Urinary bladder (tissue), 4 donors: ENCODE results near the gene UBA3. TPM values are rescaled to one million over a fixed set of nuclear protein-coding genes. Genes with fewer than 3 reads are reported as not detected.

Experiments used
- DNase-seq: peaks from one replicate; pipeline ENCODE4 v3.0.0-alpha.2; 2015; ENCODE audit errors: extremely low spot score
- H3K27ac ChIP-seq: one replicate; pipeline ENCODE4 v1.5.1; 2013; ENCODE audit warnings: low read depth, mild to moderate bottlenecking, moderate library complexity
- H3K36me3 ChIP-seq: one replicate; pipeline ENCODE4 v1.6.1; 2013; ENCODE audit warnings: mild to moderate bottlenecking, moderate library complexity; ENCODE audit not compliant: insufficient read depth
- H3K4me1 ChIP-seq: one replicate; pipeline ENCODE4 v1.6.1; 2013; ENCODE audit warnings: mild to moderate bottlenecking, moderate library complexity; ENCODE audit not compliant: insufficient read depth
- H3K4me3 ChIP-seq: one replicate; pipeline ENCODE4 v1.5.1; 2013; ENCODE audit warnings: low read depth, low read length
- WGBS: extraction: QIAGEN DNeasy Blood & Tissue Kit; methylation state at CpG from one replicate; pipeline ENCODE4 v1.1.7; 2013; 5-methylcytosine and 5-hydroxymethylcytosine counted together
- polyA plus RNA-seq: library from polyadenylated mRNA; stranded (reverse); fragments of 200-250 nt; gene quantifications from one replicate; pipeline ENCODE4 v1.2.3, GENCODE V29; 2013
- total RNA-seq: library from RNA; depleted of rRNA; stranded (reverse); fragments of >200 nt; gene quantifications from one replicate; pipeline ENCODE4 v1.2.3, GENCODE V29; 2014
- donor health status: healthy with polysubstance abuse.
- donor health status: healthy.

Gene UBA3
- total and polyA plus RNA-seq, 2 donors = 40.0 to 100 TPM

DNA sequence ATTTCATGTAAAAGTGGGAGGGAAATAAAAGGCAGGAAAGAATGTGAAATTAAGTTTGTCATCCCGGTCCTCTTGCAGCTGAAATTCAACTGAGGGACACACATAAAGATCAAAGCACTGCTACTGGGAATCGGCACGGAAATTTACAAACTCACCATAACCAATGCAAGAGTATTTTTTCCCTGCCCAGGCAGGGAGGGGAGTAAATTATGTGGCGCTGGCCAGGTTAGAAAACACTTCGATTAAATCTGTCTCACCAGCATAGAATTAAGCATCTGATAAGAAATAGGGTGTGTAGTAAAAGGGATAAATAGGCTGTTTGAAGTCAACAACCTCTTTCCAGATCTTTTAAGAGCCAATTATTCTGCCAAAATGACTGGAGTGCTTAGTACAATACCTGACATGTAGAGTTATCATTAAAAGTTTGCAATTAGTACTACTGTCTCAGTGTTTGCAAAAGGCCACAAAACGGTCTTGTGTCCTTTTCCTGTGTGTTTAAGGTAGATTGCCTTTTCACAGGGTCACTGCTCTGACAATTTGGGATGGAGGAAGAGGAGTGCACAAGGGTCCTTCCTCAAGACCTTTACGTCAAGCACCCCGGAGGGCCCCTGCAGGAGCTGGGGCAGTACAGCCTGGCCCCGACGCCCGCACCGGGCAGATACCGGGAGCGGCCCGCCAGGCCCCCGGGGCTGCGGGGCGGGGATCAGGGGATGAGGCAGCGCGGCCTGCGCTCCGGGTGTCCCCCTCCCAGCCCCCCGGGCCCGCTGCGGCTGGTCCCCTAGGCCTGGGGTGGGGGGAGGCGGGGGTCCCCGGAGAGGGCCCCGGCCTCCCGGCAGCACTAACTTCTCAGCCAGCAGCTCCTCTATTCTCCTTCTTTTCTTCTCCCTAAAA is 651 bp downstream of the UBA3 start:
- DNase-seq = no peak
- H3K27ac ChIP-seq = peak overlapping the region; percentile 67
- H3K4me1 ChIP-seq = no peaks in the 10 kb centered on the region
- H3K36me3 ChIP-seq = no peaks in the 10 kb centered on the region
- peak overlapping the region; percentile 100 for H3K4me3 ChIP-seq
- 2% methylated on average over 29 of the region's 29 CpGs for WGBS

DNA sequence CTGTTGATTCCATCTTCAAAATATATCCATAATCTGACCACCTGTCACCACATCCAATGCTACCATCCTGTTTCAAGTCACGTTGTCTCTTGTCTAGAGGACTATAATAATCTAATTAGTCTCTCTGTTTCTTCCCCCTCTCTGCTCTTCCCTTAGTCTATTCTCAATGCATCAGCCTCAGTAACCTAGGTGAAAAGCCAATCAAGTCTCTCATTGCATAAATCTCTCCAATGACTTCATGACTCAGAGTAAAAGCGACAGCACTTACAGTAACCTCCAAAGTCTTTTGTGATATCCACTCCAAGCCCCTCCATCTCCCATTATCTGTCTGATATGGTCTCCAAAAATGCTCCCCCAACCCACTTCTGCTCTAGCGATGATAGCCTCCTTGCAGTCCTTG is 7.2 kb downstream of the UBA3 start:
- Histone ChIP-seq H3K4me1 (peaks cover 3% of the 10 kb centered on the region), H3K36me3 (no peaks in the 10 kb centered on the region), H3K27ac (no peak overlapping the region), H3K4me3 (no peak overlapping the region)
- no peak for DNase-seq
- WGBS = 92% methylated on average over 3 of the region's 3 CpGs

DNA sequence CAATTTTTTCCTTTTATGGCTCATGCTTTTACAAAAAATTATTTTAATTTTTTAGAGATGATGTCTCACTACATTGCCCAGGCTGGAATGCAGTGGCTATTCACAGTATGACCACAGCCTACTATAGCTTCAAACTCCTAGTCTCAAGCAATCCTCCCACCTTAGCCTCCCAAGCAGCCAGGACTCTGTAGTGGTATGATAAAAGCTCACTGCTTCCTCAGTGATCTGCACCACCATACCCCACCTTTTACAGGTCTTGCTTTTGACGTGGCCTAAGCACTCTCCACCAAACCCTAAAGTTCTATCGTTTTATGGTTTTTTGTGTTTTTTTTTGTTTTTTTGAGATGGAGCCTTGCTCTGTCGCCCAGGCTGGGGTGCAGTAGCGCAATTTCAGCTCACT is 14.0 kb downstream of the UBA3 start:
- Histone ChIP-seq H3K27ac (no peak overlapping the region), H3K36me3 (peaks cover 2% of the 10 kb centered on the region)
- WGBS = 96% methylated on average over 4 of the region's 4 CpGs

DNA sequence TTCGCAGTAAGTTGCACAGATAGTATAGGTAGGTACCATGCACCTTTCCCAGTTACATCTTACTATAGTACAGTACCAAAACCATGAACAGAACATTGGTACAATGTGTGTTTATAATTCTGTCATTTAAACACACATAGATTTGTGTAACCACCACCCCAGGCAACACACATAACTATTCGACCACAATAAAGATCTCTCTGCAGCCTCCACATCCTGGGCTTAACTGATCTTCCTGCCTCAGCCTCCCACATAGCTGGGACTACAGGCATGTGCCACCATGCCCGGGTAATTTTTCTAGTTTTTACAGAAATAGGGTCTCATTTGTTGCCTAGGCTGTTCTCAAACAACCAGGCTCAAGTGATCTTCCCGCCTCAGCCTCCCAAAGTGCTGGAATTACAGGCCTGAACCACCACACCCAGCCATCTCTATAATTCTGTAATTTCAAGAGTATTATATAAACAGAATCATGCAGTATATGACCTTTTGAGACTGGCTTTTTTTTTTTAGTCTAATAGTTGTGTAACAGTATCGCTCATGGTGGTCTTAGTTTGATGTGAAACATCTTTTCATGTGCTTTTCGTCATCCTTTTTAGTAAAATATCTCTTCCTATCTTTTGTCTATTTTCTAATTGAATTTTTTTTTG is 14.7 kb downstream of the UBA3 start:
- peaks cover 2% of the 10 kb centered on the region for H3K36me3 ChIP-seq
- no peak for DNase-seq
- no peak overlapping the region for H3K4me3 ChIP-seq
- no peaks in the 10 kb centered on the region for H3K4me1 ChIP-seq
- WGBS = 89% methylated on average over 6 of the region's 6 CpGs
- H3K27ac ChIP-seq = no peak overlapping the region

More for the DNA sequence above, 14.0 kb downstream of the UBA3 start:
- Histone ChIP-seq H3K4me3 (no peak overlapping the region), H3K4me1 (no peaks in the 10 kb centered on the region)
- no peak for DNase-seq

DNA sequence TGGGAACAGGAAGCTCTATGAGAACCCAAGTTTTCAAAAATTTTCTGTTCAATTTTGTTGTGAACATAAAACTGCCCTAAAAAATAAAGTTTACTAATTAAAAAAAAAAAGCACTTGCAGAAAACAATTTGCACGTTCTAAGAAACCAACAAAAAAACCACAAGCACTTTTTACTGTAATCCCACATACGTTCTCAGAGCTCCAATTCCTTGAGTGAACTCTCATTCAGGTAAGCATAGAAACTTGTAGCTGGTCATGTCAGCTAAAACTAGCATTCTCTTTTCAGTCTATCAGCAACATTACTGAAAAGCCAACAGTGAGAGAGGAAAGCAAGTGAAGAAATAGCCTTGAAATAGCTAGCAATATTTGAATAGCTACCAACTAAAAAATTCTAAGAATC is 16.5 kb downstream of the UBA3 start:
- DNase-seq = no peak
- H3K36me3 ChIP-seq = peaks cover 2% of the 10 kb centered on the region
- 86% methylated on average over 2 of the region's 2 CpGs for WGBS
- no peak overlapping the region for H3K4me3 ChIP-seq
- no peak overlapping the region for H3K27ac ChIP-seq
- H3K4me1 ChIP-seq = no peaks in the 10 kb centered on the region

DNA sequence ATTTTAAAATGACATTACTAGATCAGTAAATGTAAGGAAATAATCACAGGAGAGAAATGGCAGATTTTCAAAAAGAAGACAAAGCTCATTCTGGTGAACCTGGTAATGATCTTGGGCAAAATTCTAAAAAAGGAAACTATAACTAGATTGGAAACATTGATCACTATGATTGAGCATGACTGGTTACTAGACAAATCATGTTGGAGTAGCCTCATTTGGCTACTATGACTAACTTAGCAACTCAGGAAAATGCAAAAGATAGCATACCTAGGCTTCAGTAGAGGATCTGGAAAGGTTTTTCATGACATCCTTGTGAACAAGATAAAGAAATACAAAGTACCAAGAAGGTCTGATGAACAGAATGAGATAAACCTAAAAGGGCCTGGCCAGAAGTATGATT is 20.5 kb downstream of the UBA3 start:
- H3K4me1 ChIP-seq = no peaks in the 10 kb centered on the region
- DNase-seq = no peak
- H3K36me3 ChIP-seq = peaks cover 2% of the 10 kb centered on the region

DNA sequence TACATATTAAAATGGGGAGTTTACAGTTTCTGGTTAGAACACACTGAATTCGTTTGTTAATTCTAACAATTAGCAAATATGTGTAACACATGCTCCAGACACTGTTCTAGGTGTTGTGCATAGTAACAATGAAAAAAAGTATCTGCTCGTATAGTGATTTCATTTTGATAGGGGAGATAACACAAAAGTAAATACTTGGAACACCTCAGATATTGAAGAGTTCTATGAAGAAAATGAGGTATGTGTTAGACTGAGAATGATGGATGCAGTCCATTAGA is 21.3 kb downstream of the UBA3 start:
- Histone ChIP-seq H3K4me3 (no peak overlapping the region), H3K36me3 (peaks cover 4% of the 10 kb centered on the region), H3K4me1 (no peaks in the 10 kb centered on the region), H3K27ac (no peak overlapping the region)
- 90% methylated on average over 2 of the region's 2 CpGs for WGBS
- no peak for DNase-seq

More for the DNA sequence above, 20.5 kb downstream of the UBA3 start:
- no peak overlapping the region for H3K27ac ChIP-seq
- H3K4me3 ChIP-seq = no peak overlapping the region

DNA sequence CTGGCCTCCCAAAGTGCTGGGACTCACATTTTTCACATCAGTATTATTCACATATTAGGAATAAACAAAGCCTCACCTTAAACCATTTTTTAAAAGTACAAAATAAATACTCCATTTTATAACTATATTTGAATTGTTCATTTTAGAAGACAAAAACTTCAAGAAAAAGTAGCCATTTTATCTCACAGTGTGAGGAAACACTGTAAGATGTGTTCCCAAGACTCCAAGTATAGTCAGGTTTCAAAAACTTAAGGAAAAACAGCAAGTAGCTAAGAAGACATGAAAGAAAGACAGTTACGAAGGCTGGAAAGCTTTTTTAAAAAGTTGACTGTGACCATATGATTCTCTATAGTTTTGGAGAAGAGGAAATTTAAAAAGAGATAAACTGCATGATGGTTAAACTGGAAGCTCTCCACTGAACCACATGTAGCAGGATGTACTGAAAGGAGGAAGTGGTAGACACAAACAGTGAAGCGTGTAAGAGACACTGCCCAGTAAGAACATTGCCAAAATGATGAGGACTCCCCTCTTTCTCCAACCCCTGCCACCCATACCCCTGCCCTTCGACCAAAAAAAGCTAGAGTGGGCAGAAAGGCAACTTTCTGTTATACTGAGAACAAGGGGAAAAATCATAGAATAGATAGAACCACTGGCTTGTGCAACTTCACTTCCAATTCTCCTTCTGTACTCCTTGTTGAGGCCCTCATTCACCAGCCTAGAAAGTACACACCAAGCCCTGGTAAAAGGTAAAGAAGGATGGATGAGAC is 21.8 kb downstream of the UBA3 start:
- 83% methylated on average over 3 of the region's 3 CpGs for WGBS

DNA sequence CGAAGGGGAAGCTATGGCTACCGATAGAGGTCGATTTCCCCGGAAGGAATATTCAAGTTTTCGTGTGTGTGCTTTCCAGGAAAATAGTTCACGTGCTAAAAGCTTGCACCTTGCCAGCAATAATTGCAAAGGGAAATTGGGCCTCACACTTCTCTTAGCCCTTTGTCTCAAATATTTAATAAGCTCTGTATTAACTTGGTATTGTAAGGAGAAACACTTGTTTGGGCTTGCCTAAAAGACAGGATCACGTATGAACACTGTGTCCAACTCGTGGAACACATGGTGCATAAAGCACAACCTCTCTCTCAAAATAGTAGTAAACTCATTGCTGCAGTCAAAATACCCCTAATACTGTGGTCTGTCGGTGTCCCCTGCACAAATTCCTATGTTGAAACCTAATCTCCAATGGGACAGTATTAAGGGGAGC is 27.7 kb downstream of the UBA3 start:
- H3K4me3 ChIP-seq = peak overlapping the region; percentile 78
- H3K4me1 ChIP-seq = no peaks in the 10 kb centered on the region
- peak overlapping the region; percentile 84 for H3K27ac ChIP-seq
- H3K36me3 ChIP-seq = peaks cover 5% of the 10 kb centered on the region
- DNase-seq = no peak
- 9% methylated on average over 9 of the region's 9 CpGs for WGBS

More for the DNA sequence above, 21.8 kb downstream of the UBA3 start:
- Histone ChIP-seq H3K4me3 (no peak overlapping the region), H3K36me3 (peaks cover 4% of the 10 kb centered on the region), H3K4me1 (no peaks in the 10 kb centered on the region), H3K27ac (no peak overlapping the region)
- DNase-seq = no peak

DNA sequence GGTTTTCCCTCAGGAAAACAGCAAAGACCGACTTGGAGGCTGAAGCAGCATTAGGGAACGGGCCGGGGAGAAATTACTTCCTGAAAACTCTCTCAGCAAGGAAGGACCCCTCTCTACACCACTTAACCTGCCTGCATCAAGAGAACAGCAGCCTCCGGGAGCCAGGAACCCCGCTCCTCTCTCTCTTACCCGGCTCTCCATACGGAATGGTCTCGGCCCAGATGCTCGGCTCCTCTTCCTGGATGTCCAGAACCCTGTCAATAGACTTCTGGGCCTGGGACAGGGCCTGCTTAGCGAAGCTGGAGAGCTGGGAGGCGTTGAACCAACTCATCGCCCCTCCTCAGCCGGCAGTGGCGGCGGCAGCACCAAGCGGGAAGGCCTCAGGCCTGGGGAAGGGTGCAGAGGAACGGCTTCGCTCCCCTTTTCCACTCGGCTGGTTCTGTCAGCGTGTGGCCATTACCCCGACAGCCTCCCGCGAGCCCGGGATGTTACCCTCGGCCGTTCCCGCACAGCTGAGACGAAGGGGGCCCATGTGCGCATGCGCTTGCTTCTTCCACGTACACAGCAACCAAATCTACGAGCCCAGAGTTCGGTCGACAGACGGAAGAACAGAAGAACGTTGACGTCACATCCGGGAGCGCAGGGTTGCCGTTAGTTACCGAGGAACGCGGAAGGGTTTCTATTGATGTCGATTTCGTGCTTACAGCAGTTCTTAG is 28.3 kb downstream of the UBA3 start, which contains the start of gene TMF1:
Gene TMF1, minus strand, starts transcription at position 578 of the 716 bp plus-strand sequence. Its CDS starts 247 bp downstream, at position 331.
- no peaks in the 10 kb centered on the region for H3K4me1 ChIP-seq
- WGBS = under 1% methylated on average over 45 of the region's 45 CpGs
- H3K36me3 ChIP-seq = peaks cover 7% of the 10 kb centered on the region
- peak within 1 kb of the TSS; percentile 78 for H3K4me3 ChIP-seq
- DNase-seq = peak; percentile 98
- peak within 1 kb of the TSS; percentile 90 for H3K27ac ChIP-seq

DNA sequence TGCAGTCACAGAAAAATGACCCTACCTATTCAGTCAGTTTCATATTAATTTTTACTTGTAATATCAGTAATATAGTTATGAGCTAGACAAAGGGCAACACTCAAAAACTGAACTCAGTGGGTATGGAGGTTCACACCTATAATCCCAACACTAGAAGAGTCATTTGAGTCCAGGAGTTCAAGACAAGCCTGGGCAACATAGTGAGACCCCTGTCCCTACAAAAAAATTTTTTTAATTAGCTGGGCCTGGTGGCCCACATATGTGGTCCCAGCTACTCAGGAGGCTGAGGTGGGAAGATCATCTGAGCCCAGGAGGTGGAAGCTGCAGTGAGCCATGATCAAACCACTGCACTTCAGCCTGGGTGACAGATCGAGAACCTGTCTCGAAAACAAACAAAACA is 31.2 kb downstream of the UBA3 start:
- H3K36me3 ChIP-seq = peaks cover 4% of the 10 kb centered on the region
- 97% methylated on average over 2 of the region's 2 CpGs for WGBS
- H3K27ac ChIP-seq = no peak overlapping the region
- H3K4me3 ChIP-seq = no peak overlapping the region
- DNase-seq = no peak
- no peaks in the 10 kb centered on the region for H3K4me1 ChIP-seq

DNA sequence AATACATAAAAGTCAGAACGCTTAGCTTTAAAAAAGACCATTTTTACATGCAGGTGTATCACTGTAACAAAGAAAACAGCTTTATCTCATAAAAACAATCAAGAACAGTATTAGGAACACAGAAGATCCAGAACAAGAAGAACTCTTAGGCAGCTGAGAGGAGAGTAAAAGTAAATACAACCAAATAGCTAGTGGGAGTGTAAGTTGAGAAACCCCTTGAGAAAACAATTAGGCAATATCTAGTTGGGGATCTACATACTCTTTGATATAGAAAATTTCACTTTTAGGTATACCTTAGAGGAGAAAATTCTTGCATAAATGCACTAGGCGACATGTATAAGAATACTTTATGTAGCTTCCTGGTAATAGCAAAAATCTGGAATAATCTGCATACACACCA is 35.6 kb downstream of the UBA3 start:
- DNase-seq = no peak
- 94% methylated on average over 2 of the region's 2 CpGs for WGBS
- no peaks in the 10 kb centered on the region for H3K4me1 ChIP-seq
- H3K27ac ChIP-seq = no peak overlapping the region
- no peak overlapping the region for H3K4me3 ChIP-seq
- H3K36me3 ChIP-seq = peaks cover 6% of the 10 kb centered on the region

DNA sequence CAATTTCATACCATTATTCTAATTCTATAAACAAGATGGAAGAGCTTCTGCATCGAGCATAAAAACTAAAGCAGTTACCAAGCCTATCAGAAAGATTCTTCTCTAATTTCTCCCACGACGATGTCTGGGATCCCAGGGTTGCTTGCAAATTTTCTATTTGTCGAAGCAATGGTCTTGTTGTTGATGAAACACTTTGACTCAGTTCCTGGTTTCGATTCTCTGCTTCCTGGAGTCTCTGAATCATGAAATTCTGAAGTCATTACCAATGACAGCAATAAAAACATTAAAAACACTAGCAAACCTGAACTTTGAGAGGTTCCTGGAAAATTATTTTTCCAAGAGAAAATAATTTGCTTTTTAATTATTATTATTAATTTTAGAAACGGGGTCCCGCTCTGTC is 46.7 kb downstream of the UBA3 start:
- DNase-seq = no peak
- Histone ChIP-seq H3K36me3 (peaks cover 9% of the 10 kb centered on the region), H3K27ac (no peak overlapping the region), H3K4me1 (no peaks in the 10 kb centered on the region), H3K4me3 (no peak overlapping the region)
- WGBS = 92% methylated on average over 7 of the region's 7 CpGs
